H1 (cell line): ENCODE data around the gene SEMA5B. TPM values are rescaled to one million over a fixed set of nuclear protein-coding genes. Genes with fewer than 3 reads are reported as not detected.

Experiments used
- TCF12 ChIP-seq: IDR thresholded peaks from 2 replicates; pipeline ENCODE4 v1.6.1; 2011; ENCODE audit warnings: low read depth, mild to moderate bottlenecking, low read length
- polyA plus RNA-seq, 7 experiments: library from polyadenylated mRNA; depleted of rRNA in 3 of 7; stranded (reverse) in 5 of 7; unstranded in 2 of 7; fragments of >200 nt in 5 of 7; fragments of 200-250 nt in 2 of 7; gene quantifications; 1 replicate in 5 of 7; 2 replicates in 1 of 7; 4 replicates in 1 of 7; pipeline versions ENCODE4 v1.2.1 to v1.2.3, GENCODE V29; 2011 to 2013; ENCODE audit warnings: missing spikeins in 2 of 7, mixed read lengths in 2 of 7
- total RNA-seq: library from RNA; stranded (reverse); fragmentation: NEBNext Ultra II Directional; extraction: Animal tissue kit (Norgen Biotek cat#: 25700); gene quantifications from 2 replicates; pipeline ENCODE4 v1.2.1, GENCODE V29; 2021

SEMA5B gene
- total and polyA plus RNA-seq, 2 of the 8 experiments (the other 6 are each of a cell fraction or from before 2014, with no cell fraction given): 13.1 to 22.4 TPM

DNA sequence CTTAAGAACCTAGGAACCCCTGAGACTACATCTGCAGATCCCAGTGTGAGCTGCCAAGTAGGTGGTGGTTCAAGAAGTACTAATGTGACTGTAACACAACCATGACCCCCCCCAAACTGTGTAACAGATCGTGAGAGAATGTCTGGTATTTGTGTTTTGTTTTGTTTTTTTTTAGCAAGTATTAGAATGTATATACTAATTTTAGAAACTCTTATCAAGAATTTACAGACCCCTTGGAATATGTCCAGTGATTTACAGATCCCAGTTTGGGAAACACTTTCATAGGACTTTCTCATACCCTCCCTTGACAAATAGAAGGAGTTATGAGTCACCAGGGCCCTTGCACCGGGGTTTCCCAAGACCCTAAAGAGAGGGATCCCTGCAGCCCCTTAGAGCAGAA, 79.8 kb downstream of the SEMA5B start (continued):
- TF ChIP-seq TCF12: no peak
